ACHN (cell line): ENCODE measurements around the gene TRPC4.

Experiments used
- DNase-seq: peaks from one replicate; pipeline ENCODE4 v3.0.0-alpha.2; 2015
- in situ Hi-C: cut with HindIII; loops from 2 replicates; pipeline ENCODE4 v1.10.0; 2017; ENCODE audit warnings: low sequenced_read_pairs, low pct_ligation_motif_present, low pct_unique_long_range_greater_than_20kb

TRPC4 gene

DNA sequence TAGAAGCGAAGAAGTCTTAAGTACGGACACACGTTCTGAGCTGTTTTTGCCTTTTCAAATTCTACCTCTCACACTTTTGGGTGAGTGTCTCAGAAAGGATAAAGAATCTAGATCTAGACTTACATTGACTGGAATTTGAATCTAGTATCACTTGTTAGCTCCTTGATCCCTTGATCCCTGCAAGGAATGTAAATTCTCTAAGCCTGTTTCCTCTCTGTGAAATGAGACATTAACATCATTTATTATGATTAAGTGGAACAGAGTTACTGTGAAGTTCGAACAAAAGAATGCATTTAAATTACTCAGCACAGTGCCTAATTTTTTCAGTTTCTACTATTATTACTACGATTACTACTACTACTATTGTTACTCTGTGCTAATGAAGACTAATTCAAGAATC, 184.4 kb downstream of the TRPC4 start:
- in situ Hi-C loops: no loop called here
- DNase-seq: no peak

DNA sequence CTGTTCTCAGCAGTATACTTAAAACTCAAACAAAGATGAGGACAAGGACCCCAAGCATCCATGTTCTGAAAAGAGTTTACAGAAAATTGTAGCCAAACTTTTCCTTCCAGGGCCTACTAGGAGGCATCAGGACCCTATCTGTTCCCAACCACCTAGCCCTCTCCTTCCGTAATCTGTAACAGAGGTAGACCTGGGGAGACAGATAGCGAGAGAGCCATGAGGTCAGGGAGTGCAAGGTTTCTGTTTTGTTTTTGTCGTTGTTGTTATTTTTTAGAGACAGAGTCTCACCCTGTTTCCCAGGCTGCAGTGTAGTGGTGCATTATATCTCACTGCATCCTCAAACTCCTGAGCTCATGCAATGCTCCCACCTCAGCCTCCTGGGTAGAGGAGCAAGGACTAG, 187.1 kb downstream of the TRPC4 start:
- DNase-seq: no peak
- in situ Hi-C loops: no loop called here

DNA sequence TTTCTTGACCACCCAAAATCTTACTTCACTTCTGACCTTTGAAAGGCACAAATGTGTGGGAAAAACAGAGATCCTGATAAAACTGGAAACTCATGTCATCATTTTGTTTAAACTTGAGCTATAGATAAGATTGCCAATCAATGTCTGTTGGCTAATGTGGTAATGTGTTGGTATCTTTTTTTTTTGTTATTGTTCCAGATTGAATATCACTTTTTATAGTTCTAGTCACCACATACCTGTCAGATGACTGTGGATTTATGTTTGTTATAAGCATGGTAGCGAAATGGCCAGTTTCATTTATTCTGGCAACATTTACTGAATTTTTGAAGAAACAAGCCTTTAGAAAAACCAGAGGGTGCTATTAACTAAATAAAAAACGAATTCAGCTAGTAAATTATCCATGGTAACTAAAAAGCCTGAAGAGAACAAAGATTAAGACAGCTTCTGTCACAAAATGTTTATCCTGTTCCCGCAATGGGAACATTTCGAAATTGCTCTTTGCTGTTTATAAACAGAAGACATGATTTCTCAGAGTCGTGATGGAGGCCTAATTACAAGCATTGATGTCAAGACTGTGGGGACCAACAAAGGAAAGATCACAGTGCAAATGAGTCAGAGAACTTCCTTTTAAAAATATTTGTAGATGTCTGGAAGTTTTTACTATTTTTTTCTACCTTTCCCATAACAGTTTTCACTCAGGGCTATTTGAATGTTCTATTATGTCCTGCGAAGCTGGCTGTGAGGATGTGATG, 188.1 kb downstream of the TRPC4 start:
- DNase-seq: no peak
- in situ Hi-C loops: no loop called here

DNA sequence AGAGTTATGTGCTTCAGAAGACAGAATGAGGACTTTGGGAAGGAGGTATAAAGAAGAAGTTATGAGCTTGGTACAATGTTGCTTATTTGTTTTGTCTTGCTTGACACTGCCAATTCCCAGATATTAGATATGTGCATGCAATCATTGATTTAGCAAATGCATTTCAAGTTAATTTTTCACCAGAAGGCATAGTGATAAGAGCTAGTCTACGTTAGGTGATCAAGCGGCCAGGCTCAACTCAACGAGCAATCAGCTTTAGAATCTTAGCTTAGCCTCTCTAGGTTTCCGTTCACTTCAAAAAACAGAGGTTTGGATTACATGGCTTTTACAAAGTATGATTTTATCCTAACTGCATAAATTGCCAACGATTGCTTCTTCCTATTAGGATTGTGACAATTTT, 189.4 kb downstream of the TRPC4 start:
- in situ Hi-C loops: no loop called here

DNA sequence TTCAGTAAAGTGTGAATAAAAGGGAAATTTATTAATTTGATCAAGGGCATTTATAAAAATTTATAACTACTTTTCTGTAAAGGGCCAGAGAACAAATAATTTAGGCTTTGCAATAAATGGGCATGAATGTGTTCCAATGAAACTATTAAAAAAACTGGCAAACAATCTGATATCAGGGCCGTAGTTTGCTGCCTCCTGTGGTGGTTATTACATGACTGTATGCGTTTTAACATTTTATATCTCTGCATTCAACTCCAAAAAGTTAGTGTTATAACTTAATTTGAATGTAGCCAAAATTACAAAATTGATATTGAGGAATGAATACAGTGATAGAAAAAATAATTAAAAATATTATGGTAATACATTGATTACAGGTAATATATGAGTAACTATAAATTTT, 190.5 kb downstream of the TRPC4 start:
- in situ Hi-C loops: no loop called here
- DNase-seq: no peak

More for the DNA sequence above, 189.4 kb downstream of the TRPC4 start:
- no peak for DNase-seq

DNA sequence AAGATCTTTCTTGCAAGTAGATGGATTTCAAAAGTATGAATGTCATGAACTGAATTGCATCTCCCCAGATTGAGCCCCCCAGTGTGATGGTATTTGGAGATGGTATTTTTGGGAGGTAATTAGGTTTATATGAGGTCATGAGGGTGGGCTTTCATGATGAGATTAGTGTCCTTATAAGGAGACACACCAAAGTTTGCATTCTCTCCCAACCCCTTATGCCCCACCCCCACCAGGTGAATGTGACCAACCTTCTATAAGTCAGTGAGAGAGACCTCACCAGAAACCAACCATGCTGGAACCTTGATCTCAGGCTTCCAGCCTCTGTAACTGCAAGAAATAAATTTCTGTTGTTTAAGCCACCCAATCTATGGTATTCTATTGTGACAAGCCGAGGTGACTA, 199.7 kb downstream of the TRPC4 start:
- DNase-seq: no peak
- in situ Hi-C loops: no loop called here

DNA sequence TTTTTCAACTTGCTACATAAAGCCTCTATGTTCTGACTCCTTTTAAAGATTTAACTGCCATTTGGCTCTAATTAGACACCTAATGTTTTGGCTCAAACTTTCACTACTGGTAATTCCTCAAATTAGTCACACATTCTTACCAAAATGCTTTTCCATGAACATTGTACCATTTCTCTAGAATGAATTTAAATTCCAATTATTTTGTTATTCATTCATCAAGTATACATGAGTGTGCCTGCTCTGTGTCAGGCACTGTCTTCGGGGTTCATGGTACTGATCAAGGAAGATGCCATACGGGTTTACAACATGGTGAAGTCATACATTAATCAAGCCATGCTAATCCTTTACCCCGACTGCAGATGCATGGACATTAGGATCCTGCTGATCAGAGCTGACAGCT, 201.9 kb downstream of the TRPC4 start:
- in situ Hi-C loops: no loop called here

DNA sequence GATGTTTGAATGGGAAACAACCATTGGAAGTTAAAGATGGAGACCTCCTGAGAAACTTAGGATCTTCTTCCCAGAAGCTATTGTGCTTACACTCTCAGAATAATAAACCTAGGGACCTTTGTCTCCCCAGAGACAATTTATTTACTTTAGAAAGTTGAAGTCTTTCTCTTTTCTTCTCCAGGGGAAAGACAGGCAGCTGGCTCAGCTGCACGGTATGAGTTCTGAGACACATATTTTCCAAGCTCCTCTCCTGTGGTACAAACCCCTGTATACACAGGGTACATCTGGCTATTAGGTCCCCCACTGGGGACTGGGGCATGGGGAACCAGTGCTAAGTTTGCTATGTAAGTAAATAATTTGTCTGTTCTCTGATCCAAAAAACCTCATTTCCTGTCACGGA, 203.5 kb downstream of the TRPC4 start:
- DNase-seq: no peak
- in situ Hi-C loops: no loop called here

More for the DNA sequence above, 201.9 kb downstream of the TRPC4 start:
- DNase-seq: no peak

DNA sequence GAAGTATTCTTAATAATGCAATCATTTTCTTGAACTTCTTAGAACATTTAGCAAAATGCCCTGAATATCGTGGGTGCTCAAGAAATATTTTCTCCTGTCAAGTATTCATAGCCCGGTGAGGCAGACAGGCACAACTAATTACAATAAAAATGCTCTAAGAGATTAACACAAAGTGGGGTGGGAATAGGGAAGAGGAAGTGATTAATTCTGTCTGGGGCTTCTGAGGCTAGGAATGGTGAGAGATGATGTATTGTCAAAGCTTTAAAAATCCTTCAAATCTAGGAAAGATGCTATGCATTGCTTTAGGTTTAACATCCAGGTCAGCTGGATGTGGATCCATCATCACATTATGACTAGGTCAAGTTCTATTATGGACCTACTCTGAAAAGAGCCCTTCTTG, 204.2 kb downstream of the TRPC4 start:
- in situ Hi-C loops: no loop called here
- DNase-seq: no peak

DNA sequence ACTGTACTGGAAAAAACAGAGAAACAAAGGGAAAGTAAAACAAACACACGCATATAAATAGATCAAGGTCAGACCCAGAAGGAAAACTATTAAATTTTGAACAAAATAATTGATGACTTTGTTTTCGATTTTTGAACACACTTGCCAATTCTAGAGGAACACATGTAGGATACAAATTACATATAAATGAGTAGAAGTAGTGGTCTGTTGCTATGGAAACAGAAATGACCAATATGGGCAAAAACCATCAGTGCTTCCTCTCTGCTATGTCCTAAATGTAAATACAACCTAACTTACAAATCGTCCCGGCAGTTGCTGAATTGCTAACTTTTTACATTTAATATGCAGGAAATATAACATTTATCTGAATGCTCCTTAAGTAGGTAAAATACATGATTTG, 205.8 kb downstream of the TRPC4 start:
- in situ Hi-C loops: no loop called here

DNA sequence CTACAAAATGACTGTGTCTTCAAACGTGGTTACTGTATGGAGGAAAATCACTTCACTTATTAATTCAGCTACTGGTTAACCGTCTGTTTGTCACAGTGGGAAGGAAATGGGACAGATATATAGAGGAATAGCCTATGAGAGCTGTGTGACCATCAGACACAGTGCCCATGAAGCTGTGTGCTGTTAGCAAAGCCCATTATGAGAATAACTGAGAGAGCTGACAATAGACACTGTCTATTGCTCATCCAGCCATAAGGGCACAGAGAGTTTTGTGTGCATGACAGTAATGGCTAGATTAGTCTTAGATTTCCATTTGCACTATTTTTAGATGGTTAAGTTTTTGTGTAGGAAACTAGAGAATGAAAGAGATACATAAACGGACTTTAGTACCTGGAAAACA, 206.9 kb downstream of the TRPC4 start:
- in situ Hi-C loops: no loop called here
- no peak for DNase-seq

More for the DNA sequence above, 205.8 kb downstream of the TRPC4 start:
- DNase-seq: no peak

DNA sequence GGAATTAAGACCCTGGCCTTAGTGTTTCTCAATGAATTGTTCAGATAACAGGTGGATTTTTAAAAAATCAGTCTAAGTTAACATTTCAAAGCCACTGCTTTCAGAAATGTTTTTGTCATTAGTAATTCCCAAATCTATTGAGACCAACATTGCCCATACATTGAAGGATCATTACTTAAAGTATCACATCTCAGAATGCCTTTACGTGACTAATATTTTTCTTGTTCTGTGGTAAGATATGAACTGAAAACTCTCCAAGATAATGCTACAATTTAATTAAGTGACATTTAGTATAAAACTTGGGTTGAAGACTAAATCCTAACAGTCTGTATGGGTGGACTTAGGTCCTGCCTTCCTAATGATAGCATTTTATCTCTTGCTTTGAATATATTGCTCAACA, 211.6 kb downstream of the TRPC4 start:
- no peak for DNase-seq
- in situ Hi-C loops: no loop called here

DNA sequence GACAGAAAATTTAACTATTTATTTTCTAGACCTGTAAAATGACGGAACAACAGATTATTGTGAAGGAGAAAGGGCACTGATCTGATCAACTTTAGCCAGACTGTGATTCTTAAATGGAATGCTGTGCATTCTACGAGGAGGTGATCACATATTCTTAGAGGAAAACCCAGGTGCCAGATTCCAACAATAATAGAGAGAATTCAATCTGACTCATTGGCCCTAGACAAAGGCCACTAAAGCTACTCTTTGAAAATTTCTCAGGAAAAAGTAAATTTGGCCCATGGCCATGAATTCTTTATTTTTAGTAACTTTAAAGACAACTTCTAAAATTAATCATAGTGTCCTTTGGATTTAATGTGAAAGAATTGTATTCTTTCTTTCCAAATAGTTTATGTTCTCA, 212.4 kb downstream of the TRPC4 start:
- DNase-seq: no peak
- in situ Hi-C loops: no loop called here

DNA sequence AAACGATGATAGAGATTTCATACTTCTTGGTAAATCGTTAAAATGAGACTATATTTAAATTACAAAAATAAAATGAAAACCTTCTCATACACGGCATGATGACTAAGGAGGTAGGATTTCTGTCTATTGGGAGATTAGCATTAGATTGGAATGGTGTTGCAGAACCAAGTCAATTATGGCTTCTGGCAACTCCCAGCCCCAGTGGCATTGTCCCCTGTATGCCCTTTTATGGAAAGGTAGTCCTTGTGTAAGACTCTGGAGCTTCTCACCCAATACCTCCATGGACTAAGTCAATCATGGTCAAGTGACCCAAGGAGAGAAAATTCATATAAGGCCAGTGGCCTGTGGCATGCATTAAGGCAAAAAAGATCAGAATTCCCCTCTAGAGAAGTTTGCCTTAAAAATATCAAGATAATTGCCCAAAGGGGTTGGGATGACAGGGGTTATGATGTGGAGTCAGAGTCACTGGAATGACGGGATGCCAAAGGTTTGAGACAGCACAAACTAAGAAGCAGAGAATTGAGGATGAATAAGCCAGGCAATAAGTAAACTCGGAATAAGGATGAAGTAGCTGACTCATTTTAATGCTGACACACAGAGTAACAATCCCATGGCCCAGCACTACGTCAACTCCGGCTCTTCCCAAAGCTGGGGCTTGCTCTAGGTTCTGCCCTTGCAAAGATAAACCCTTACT, 213.2 kb downstream of the TRPC4 start:
- in situ Hi-C loops: no loop called here

DNA sequence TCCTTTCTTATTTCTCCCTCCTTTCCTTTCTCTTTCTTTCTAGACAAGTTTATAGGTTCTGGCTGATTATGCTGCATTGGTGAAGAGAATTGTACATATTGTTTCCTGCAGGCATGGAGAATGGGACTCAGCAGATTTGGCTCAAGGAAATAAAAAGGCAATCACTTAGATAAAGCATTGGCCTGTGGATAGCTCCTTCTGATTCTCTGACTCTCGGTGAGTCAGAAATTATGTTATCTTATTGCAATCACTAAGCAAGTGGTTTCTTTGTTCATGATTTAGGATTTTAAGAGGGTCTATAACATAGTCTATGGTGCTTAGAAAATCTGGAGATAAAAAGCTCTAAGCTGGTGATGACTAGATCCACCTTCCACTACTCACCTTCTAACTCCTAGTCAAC, 217.0 kb downstream of the TRPC4 start:
- no peak for DNase-seq
- in situ Hi-C loops: no loop called here

More for the DNA sequence above, 213.2 kb downstream of the TRPC4 start:
- DNase-seq: peak; percentile 41

DNA sequence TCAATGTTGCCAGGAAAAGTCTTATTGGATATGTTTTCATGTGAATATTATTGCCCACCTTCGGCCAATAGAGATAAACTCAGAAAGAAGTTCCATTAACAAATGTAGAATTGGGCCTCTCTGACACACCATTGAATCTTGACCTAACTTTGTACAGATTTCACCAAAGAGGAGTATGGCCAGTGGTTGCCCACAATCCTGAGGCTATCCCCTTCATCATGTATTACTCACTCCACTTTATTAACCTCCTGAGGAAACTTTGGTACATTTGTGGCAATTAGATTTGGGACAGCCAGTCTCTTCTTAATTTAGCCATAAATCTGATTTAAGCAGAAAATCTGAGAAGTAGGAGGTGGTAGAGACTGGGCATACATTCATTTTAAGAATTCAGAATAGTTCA, 217.7 kb downstream of the TRPC4 start:
- no peak for DNase-seq

DNA sequence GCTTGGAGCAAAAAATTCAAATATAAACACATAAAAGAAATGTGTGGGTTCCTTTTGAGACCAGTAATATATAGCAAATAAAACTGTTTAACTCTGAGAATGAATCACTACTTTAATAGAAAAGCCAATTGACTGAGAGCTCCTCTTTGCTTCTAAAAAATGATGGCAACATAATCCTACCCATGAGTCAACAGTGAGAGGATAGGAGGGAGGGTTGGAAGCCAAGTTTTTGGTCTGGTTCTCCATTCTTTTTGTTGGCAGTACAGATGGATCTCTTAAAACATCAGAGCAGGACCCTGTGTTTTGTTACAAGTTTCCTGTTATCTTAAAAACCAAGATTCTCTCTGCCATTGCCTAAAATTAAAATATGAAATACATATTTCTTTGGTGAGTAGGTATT, 221.0 kb downstream of the TRPC4 start:
- DNase-seq: no peak

More for the DNA sequence above, 217.7 kb downstream of the TRPC4 start:
- in situ Hi-C loops: no loop called here

DNA sequence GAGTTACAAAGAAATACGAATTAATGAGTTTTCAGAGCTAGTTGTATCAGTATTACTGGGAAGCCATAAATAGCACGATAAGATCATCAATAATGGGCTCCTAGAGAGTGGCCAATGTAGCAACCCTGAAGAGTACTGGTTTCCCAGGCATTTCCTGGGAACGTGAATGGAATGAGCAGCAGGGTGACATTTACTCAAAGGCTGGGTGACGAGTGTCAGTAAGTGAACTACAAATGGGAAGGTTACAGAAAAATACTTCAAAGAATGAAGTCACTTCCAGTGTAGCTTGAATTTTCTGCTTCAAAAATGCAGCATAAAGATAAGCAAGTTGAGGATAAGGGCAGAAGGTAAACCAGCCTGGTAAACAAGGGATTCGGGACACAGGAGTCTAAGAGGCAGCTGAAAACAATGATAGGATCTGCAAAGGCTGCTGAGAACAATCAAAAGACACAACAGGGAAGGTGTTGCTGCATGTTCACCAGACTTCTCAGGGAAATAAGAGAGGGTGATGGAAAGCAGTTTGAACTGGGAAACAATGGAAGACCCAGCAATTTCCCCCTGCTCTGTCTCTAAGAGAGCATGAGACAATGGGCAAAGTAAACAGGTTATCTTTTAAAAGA, 222.4 kb downstream of the TRPC4 start:
- no peak for DNase-seq
- in situ Hi-C loops: no loop called here

More for the DNA sequence above, 221.0 kb downstream of the TRPC4 start:
- in situ Hi-C loops: no loop called here

DNA sequence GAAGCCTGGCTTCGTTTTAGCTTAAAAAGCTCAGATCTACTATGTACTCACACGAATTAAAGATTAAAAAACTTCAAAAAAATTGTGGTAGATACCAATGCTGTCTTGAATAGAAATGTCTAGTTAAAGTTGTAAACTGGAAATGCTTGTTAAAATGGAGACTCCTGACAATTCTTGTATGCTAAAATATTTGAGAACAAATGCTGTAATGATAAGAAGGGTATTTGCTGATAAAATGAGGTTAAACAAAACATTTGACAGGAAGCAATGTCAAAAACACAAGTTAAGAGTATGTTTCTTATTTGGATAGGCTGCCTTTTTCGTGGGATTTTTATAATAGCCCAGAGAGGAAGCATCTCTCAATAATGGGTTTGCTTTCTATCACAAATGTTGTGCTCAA, 223.0 kb downstream of the TRPC4 start:
- no peak for DNase-seq
- in situ Hi-C loops: no loop called here
